ENCODE results near the gene C1QTNF2.

Gene C1QTNF2

DNA sequence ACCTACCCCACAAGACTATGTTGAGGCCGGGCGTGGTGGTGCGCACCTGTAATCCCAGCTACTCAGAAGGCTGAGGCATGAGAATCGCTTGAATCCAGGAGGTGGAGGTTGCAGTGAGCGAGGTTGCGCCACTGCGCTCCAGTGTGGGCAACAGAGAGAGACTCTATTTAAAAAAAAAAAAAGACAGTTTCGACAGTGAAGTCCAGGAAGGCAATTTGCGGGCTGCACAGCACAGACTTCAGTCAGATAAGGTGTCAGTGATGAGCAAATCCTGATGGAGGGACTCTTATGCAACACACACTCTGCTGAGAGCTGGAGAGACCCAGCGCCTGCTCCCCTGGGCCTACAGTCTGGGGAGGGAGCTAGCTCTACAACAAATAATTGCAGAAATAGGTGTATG, 72.2 kb downstream of the C1QTNF2 start:
- DNase-seq (ENCODE audit: low read depth), result no peak

DNA sequence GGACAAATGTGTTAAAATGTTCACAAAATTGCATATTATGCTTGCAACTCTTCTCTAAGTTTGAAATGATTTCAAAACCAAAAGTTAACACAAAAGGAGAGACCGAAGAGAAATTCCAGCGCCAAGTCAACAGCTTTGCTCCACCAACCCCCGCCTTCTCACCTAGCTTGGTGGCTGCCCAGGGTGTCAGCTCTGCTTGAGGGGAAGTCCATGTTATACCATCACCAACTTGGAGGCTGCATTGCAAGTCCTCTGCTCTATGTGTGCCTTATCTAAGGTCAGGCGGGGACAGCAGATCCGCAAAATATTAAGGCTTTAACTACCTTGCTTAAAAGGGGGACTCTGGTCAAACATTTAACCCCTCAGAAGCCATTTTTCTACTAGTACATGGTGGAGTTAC, 72.7 kb downstream of the C1QTNF2 start:
- no peak for DNase-seq (ENCODE audit: low read depth)

All from stimulated activated CD8-positive, alpha-beta memory T cell treated with anti-CD3 and anti-CD28 coated beads, Interleukin-15, amount 100 ng/mL, for 24 hours (primary cell).